Measurements from ENCODE around the gene TNFRSF21. TPM values are rescaled to one million over a fixed set of nuclear protein-coding genes. Genes with fewer than 3 reads are reported as not detected.

TNFRSF21 gene
- total and polyA plus RNA-seq, 2 of the 8 experiments (the other 6 are each of a cell fraction or from before 2014, with no cell fraction given), result 16.4 to 52.7 TPM

DNA sequence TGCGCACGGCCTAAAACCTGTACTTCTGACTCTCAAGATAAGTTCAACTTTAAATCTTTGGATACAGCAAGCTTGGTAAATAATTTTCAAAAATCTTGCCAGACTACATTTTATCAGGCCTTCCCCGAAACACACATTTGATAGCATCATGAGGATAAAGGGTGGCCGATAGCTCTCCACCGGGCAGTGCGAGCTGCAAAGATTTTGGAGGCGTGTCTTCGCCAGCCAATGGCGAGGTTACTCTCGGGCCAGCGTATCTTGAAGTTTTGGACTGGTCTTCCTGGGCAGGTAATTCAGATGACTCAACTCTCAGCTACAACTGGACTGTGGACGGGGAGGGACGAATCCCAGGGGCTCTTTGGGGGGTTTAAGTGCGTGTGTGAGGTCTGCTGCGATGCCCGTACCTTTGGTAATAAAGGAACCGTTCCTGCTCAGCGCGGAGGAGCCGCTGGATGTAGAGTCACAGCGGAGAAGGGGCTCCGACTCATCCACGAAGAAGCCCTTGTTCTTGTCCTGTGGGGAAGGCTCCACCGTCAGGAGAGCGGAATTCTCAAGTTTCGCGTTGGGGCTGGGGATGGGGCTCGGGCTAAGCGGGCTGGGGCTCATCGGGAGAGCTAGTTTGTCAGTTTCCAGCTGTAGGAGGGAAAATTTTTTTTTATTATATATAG, 75.3 kb downstream of the TNFRSF21 start (continued):
- TF ChIP-seq, protein P1, sequence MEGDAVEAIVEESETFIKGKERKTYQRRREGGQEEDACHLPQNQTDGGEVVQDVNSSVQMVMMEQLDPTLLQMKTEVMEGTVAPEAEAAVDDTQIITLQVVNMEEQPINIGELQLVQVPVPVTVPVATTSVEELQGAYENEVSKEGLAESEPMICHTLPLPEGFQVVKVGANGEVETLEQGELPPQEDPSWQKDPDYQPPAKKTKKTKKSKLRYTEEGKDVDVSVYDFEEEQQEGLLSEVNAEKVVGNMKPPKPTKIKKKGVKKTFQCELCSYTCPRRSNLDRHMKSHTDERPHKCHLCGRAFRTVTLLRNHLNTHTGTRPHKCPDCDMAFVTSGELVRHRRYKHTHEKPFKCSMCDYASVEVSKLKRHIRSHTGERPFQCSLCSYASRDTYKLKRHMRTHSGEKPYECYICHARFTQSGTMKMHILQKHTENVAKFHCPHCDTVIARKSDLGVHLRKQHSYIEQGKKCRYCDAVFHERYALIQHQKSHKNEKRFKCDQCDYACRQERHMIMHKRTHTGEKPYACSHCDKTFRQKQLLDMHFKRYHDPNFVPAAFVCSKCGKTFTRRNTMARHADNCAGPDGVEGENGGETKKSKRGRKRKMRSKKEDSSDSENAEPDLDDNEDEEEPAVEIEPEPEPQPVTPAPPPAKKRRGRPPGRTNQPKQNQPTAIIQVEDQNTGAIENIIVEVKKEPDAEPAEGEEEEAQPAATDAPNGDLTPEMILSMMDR (IDR thresholded peaks at IDR 0.05; ENCODE audit: control extremely low read depth in 1 of 3, insufficient read depth in 1 of 3, low read depth in 1 of 3, low read length in 3 of 3), result no peak
